Activated CD4-positive, alpha-beta T cell treated with anti-CD3 and anti-CD28 coated beads, Interleukin-2, amount 10 ng/mL, durations not matched to agents 24 days and 14 days (primary cell): ENCODE results near the gene PRKCA. TPM values are rescaled to one million over a fixed set of nuclear protein-coding genes. Genes with fewer than 3 reads are reported as not detected.
A peak's percentile ranks its signal among the peaks of the same experiment; 100 is the strongest.

Experiments
- DNase-seq: peaks from one replicate; pipeline ENCODE4 v3.0.0; 2022
- H3K27ac Mint-ChIP-seq: one replicate; pipeline ENCODE4 v1.8.0; 2022; ENCODE audit warnings: mild to moderate bottlenecking, mixed read lengths
- H3K27me3 Mint-ChIP-seq: one replicate; pipeline ENCODE4 v1.8.0; 2022; ENCODE audit warnings: mixed read lengths
- H3K36me3 Mint-ChIP-seq: one replicate; pipeline ENCODE4 v1.8.0; 2022; ENCODE audit warnings: low read depth, mild to moderate bottlenecking, mixed read lengths
- H3K4me1 Mint-ChIP-seq: one replicate; pipeline ENCODE4 v1.8.0; 2021; ENCODE audit warnings: mixed read lengths
- H3K4me3 Mint-ChIP-seq: one replicate; pipeline ENCODE4 v1.8.0; 2022; ENCODE audit warnings: mild to moderate bottlenecking, moderate library complexity, mixed read lengths
- H3K9me3 Mint-ChIP-seq: one replicate; pipeline ENCODE4 v1.8.0; 2021; ENCODE audit warnings: mixed read lengths
- intact Hi-C: fragments of 100-400 bp; cut with micrococcal nuclease; formaldehyde crosslinking; loops from one replicate; pipeline ENCODE4 v1.15.1; 2023
- total RNA-seq: library from RNA; stranded (reverse); gene quantifications from 2 replicates; pipeline ENCODE4 v1.2.3, GENCODE V29; 2022

PRKCA gene
- total RNA-seq, 1 donor from 2014 or later = 164 TPM

DNA sequence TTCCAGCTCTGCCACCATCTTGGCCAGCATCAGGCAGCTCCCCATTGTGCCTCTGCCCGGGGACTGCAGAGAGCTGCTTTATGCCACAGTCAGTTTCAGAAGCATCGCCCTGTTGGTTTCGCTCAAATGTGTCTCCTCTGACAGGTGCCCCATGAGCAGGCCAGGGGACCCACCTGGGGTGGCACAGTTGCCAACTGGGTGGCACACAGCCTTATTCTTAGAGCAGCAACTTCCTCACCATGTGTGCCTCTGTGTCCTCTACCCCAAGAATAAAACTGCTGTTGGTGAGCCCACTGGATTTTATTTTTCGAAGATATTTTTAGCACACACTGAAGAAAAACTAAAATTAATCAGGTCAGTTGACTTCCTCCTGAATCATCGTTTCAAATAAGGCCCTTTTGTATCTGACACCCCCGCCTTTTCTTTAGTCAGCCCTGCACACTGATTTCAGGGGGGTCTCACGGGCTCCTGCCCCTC is 487.6 kb downstream of the PRKCA start:
- DNase-seq = no peak
- Mint-ChIP-seq H3K9me3 (no peaks in the 10 kb centered on the region), H3K4me1 (peaks cover 3% of the 10 kb centered on the region), H3K36me3 (peaks cover 63% of the 10 kb centered on the region), H3K4me3 (no peak overlapping the region), H3K27me3 (no peaks in the 10 kb centered on the region), H3K27ac (no peak overlapping the region)
- intact Hi-C loops = no loop called here

DNA sequence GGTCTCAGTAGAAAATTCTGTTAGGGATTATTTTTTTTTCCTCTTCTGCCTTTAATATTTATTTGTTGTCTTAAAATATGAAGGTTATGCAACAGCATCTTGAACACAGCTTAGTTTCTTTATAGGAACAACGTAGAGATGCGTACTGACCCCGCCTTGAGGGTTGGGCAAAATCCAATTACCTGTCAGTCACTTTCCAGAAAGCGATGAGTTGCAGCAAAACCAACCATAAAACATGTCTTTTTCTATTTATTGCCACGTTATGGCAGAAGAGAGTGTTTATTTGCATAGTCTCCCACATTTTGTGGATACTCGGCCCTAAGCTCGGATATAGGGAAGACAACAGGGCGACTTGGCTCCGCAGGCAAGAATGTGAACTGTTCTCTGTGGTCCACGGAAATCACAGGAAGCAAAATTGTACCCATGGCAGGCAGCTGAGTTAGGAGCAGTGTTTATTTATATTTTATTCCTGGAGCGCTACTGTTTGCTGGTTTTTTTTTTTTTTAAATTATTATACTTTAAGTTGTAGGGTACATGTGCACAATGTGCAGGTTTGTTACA is 488.2 kb downstream of the PRKCA start:
- Mint-ChIP-seq H3K4me1 (peaks cover 3% of the 10 kb centered on the region), H3K4me3 (no peak overlapping the region), H3K9me3 (no peaks in the 10 kb centered on the region), H3K27me3 (no peaks in the 10 kb centered on the region), H3K36me3 (peaks cover 66% of the 10 kb centered on the region), H3K27ac (no peak overlapping the region)
- intact Hi-C loops = no loop called here
- no peak for DNase-seq

DNA sequence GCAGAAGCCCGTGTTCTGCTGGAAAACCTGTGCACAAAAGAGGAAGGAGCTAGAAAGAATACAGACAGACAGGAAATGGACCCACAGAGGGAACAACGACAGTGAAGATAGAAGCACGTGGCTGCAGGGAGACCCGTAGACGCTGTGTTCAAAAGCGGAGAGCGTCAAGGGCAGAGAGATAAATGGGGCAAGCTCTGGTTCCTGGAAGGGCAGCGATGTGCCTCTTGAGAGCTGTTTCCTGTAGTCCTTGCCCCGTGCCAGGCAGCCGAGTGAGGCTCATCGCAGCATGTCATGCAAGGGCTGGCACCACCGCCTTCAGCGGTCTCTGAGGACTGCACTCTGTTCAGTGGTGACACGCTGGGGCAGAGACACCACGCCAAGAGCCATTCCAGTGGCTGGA is 488.9 kb downstream of the PRKCA start:
- intact Hi-C loops = no loop called here
- Mint-ChIP-seq H3K36me3 (peaks cover 71% of the 10 kb centered on the region), H3K4me3 (no peak overlapping the region), H3K9me3 (no peaks in the 10 kb centered on the region), H3K27ac (peak overlapping the region; percentile 56), H3K4me1 (peaks cover 3% of the 10 kb centered on the region), H3K27me3 (no peaks in the 10 kb centered on the region)
- no peak for DNase-seq

DNA sequence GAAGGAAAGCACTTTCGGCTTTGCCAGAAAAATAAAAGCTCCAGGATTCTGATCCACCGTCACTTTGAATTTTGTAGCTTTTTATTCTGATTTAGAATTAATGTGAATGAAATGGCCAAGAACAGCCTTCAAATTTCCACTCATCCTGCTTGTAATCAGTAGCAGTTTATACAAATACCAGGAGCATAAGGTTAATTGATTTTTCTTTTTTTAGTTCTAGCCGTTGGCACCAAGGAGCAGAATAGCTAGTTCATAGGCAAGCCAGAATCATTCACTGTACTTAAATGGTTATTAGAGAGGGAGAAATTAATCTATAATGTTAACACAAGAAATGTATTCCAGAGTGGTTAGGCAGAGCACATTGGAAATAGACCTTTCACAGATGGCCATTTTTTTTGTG is 491.4 kb downstream of the PRKCA start:
- Mint-ChIP-seq H3K4me3 (no peak overlapping the region), H3K4me1 (peaks cover 3% of the 10 kb centered on the region), H3K9me3 (peaks cover 8% of the 10 kb centered on the region), H3K36me3 (peaks cover 66% of the 10 kb centered on the region), H3K27me3 (no peaks in the 10 kb centered on the region), H3K27ac (no peak overlapping the region)
- intact Hi-C loops = no loop called here
- DNase-seq = no peak

DNA sequence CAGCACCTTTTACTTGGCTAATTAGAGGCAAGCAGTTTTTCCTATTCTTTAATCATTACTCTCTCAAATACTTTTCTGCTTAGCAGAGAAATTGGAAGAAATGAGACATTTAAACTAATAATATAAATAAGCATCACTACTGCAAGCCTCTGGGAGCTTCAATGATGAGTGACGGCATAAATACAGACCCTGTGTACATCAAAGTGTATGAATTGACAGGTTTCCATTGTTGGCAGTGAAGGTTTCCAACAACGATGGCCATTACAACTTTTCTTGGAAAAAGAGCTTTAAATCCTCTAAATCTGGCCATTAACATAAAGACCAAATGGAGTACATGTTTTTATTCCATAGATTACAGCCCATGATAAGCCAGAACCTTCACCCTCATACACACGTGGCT is 493.1 kb downstream of the PRKCA start:
- H3K36me3 Mint-ChIP-seq = peaks cover 68% of the 10 kb centered on the region
- no peak overlapping the region for H3K27ac Mint-ChIP-seq
- H3K9me3 Mint-ChIP-seq = peaks cover 8% of the 10 kb centered on the region
- intact Hi-C loops = no loop called here
- no peak for DNase-seq
- peaks cover 3% of the 10 kb centered on the region for H3K4me1 Mint-ChIP-seq
- H3K27me3 Mint-ChIP-seq = no peaks in the 10 kb centered on the region
- H3K4me3 Mint-ChIP-seq = no peak overlapping the region

- peak overlapping the region; percentile 14 for H3K27ac Mint-ChIP-seq
- no peak overlapping the region for H3K4me3 Mint-ChIP-seq
- peaks cover 57% of the 10 kb centered on the region for H3K36me3 Mint-ChIP-seq
These were observed 497.6 kb downstream of the PRKCA start for GRCh38 chr17:66799849-66800537.

GRCh38 chr17:66803474-66803951 is 501.1 kb downstream of the PRKCA start:
- H3K4me3 Mint-ChIP-seq = no peak overlapping the region
- peaks cover 37% of the 10 kb centered on the region for H3K36me3 Mint-ChIP-seq
- no peak for DNase-seq
- peaks cover 7% of the 10 kb centered on the region for H3K4me1 Mint-ChIP-seq
- H3K27ac Mint-ChIP-seq = no peak overlapping the region
- no peaks in the 10 kb centered on the region for H3K27me3 Mint-ChIP-seq
- intact Hi-C loops = no loop called here
- H3K9me3 Mint-ChIP-seq = no peaks in the 10 kb centered on the region

More at GRCh38 chr17:66799849-66800537, 497.6 kb downstream of the PRKCA start:
- DNase-seq = no peak
- Mint-ChIP-seq H3K9me3 (peaks cover 8% of the 10 kb centered on the region), H3K27me3 (no peaks in the 10 kb centered on the region), H3K4me1 (peaks cover 2% of the 10 kb centered on the region)
- intact Hi-C loops = no loop called here

DNA sequence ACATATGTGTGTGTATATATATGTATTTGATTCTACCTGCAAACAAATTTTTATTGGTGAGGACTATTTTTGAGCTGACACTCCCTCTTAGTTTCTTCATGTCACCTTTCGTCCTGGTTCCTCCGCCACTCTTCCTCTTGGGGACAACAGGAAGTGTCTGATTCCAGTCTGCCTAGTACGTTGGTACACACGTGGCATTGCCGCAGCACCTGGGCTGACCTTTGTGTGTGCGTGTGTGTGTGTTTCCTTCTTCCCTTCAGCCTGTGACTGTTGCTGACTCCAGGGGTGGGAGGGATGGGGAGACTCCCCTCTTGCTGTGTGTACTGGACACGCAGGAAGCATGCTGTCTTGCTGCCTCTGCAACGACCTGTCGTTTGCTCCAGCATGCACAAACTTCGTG is 503.2 kb downstream of the PRKCA start:
- intact Hi-C loops = no loop called here
- no peak overlapping the region for H3K4me3 Mint-ChIP-seq
- peaks cover 7% of the 10 kb centered on the region for H3K4me1 Mint-ChIP-seq
- H3K27ac Mint-ChIP-seq = peak overlapping the region; percentile 36
- H3K9me3 Mint-ChIP-seq = no peaks in the 10 kb centered on the region
- H3K36me3 Mint-ChIP-seq = peaks cover 30% of the 10 kb centered on the region
- no peak for DNase-seq
- no peaks in the 10 kb centered on the region for H3K27me3 Mint-ChIP-seq

GRCh38 chr17:66807182-66807581 is 504.8 kb downstream of the PRKCA start:
- no peaks in the 10 kb centered on the region for H3K27me3 Mint-ChIP-seq
- intact Hi-C loops = no loop called here
- H3K4me3 Mint-ChIP-seq = no peak overlapping the region
- DNase-seq = no peak
- no peaks in the 10 kb centered on the region for H3K9me3 Mint-ChIP-seq
- H3K36me3 Mint-ChIP-seq = peaks cover 22% of the 10 kb centered on the region
- H3K27ac Mint-ChIP-seq = no peak overlapping the region
- H3K4me1 Mint-ChIP-seq = peaks cover 7% of the 10 kb centered on the region

- H3K4me1 Mint-ChIP-seq = peaks cover 7% of the 10 kb centered on the region
- H3K27me3 Mint-ChIP-seq = peaks cover 3% of the 10 kb centered on the region
- intact Hi-C loops = no loop called here
- no peak overlapping the region for H3K4me3 Mint-ChIP-seq
- no peaks in the 10 kb centered on the region for H3K9me3 Mint-ChIP-seq
- no peak for DNase-seq
- H3K36me3 Mint-ChIP-seq = peaks cover 13% of the 10 kb centered on the region
- H3K27ac Mint-ChIP-seq = no peak overlapping the region
These were observed 507.0 kb downstream of the PRKCA start for GRCh38 chr17:66809408-66809807.

DNA sequence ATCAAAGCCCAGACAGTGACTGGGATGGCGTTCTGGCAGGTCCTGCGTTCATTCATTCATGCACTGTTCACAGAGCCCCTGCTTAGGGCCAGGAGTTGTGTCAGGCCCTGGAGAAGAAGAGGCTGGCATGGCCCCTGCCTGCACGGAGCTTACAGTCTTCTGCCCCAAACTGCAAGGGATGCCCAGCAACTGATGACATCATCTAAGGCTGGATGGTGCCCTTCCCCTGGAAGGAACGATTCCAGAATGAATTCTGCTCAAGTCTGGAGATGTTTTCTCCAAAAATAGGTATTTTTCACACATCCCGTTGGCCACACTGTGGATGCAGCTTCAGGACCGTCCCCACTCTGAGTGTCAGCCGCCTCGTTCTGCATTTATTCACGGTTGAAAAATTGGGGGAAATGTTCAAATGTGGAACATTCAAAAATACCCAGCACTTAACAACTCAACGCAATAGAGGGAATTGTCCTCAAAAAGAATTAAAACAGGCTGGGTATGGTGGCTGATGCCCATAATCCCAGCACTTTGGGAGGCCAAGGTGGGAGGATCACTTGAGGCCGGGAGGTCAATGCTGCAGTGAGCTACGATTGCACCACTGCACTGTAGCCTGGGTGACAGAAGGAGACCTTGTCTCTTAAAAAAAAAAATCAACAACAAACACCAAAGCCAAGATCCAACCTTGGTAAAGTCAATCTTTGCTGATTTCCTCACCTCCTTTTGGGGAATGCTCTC is 508.7 kb downstream of the PRKCA start:
- Mint-ChIP-seq H3K36me3 (peaks cover 9% of the 10 kb centered on the region), H3K27ac (no peak overlapping the region), H3K4me1 (peaks cover 4% of the 10 kb centered on the region), H3K27me3 (peaks cover 3% of the 10 kb centered on the region), H3K4me3 (no peak overlapping the region), H3K9me3 (no peaks in the 10 kb centered on the region)
- intact Hi-C loops = no loop called here
- DNase-seq = no peak

- no peak for DNase-seq
- Mint-ChIP-seq H3K4me3 (no peak overlapping the region), H3K9me3 (no peaks in the 10 kb centered on the region), H3K4me1 (peaks cover 4% of the 10 kb centered on the region), H3K27ac (no peak overlapping the region), H3K27me3 (peaks cover 3% of the 10 kb centered on the region), H3K36me3 (peaks cover 9% of the 10 kb centered on the region)
- intact Hi-C loops = no loop called here
These were observed 509.3 kb downstream of the PRKCA start for GRCh38 chr17:66811683-66812054.

GRCh38 chr17:66812571-66812970 is 510.2 kb downstream of the PRKCA start:
- H3K4me3 Mint-ChIP-seq = no peak overlapping the region
- intact Hi-C loops = no loop called here
- no peak for DNase-seq
- no peak overlapping the region for H3K27ac Mint-ChIP-seq
- H3K4me1 Mint-ChIP-seq = peaks cover 3% of the 10 kb centered on the region
- peaks cover 6% of the 10 kb centered on the region for H3K36me3 Mint-ChIP-seq
- H3K27me3 Mint-ChIP-seq = peaks cover 3% of the 10 kb centered on the region
- peaks cover 6% of the 10 kb centered on the region for H3K9me3 Mint-ChIP-seq

DNA sequence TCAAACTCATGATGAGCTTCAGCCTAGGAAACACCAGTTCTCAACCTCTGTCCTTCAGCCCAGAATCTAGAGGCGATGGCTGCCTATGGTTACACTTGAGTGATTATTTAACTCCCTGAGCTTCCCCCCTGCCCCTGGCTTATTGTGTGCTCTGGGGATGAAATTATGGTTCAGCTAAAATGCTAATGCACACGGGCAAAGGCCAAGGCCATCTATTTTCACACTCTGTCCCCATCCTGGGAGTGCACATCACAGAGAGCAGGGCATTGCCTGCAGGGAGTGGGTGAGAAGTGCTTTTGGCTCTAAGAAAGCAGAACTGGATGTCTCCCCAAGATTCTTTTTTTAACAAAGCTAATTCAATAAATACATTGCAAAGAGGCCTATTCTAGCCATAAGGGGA is 510.9 kb downstream of the PRKCA start:
- Mint-ChIP-seq H3K9me3 (peaks cover 11% of the 10 kb centered on the region), H3K4me3 (no peak overlapping the region), H3K4me1 (no peaks in the 10 kb centered on the region), H3K27me3 (peaks cover 3% of the 10 kb centered on the region), H3K27ac (no peak overlapping the region), H3K36me3 (peaks cover 2% of the 10 kb centered on the region)
- DNase-seq = no peak
- intact Hi-C loops = no loop called here
